NCI-H2227 treated with DMSO at 0.1 percent for 48 hours (cell line): ENCODE data around the gene PTPRM.

Source experiments
- DNase-seq: peaks from one replicate; lab custom pipeline; 2025; lab: John Stamatoyannopoulos, UW

The PTPRM gene

GRCh38 chr18:7755753-7756475 is 188.8 kb downstream of the PTPRM start:
- no peak for DNase-seq

GRCh38 chr18:7757175-7757574 is 190.1 kb downstream of the PTPRM start:
- DNase-seq = no peak

- DNase-seq = no peak
Observed at GRCh38 chr18:7758764-7759163, 191.6 kb downstream of the PTPRM start.

- no peak for DNase-seq
Observed at GRCh38 chr18:7760967-7761948, 194.1 kb downstream of the PTPRM start.

- DNase-seq = no peak
Observed at GRCh38 chr18:7764405-7764804, 197.3 kb downstream of the PTPRM start.

GRCh38 chr18:7766346-7766745 is 199.2 kb downstream of the PTPRM start:
- no peak for DNase-seq

- DNase-seq = no peak
Observed at GRCh38 chr18:7766817-7767216, 199.7 kb downstream of the PTPRM start.

GRCh38 chr18:7770908-7771307 is 203.8 kb downstream of the PTPRM start:
- no peak for DNase-seq

- DNase-seq = no peak
Observed at GRCh38 chr18:7772510-7772888, 205.4 kb downstream of the PTPRM start.

GRCh38 chr18:7772951-7773350 is 205.8 kb downstream of the PTPRM start:
- no peak for DNase-seq

- DNase-seq = no peak
Observed at GRCh38 chr18:7775128-7775527, 208.0 kb downstream of the PTPRM start.

- DNase-seq = no peak
Observed at GRCh38 chr18:7775843-7776242, 208.7 kb downstream of the PTPRM start.

- DNase-seq = no peak
Observed at GRCh38 chr18:7778181-7778580, 211.1 kb downstream of the PTPRM start.

- DNase-seq = no peak
Observed at GRCh38 chr18:7779211-7779610, 212.1 kb downstream of the PTPRM start.

GRCh38 chr18:7784171-7784570 is 217.1 kb downstream of the PTPRM start:
- no peak for DNase-seq

- no peak for DNase-seq
Observed at GRCh38 chr18:7786569-7786968, 219.5 kb downstream of the PTPRM start.

GRCh38 chr18:7787339-7787738 is 220.2 kb downstream of the PTPRM start:
- DNase-seq = no peak

- no peak for DNase-seq
Observed at GRCh38 chr18:7789856-7790552, 222.9 kb downstream of the PTPRM start.

GRCh38 chr18:7793100-7793499 is 226.0 kb downstream of the PTPRM start:
- DNase-seq = no peak

- no peak for DNase-seq
Observed at GRCh38 chr18:7803956-7804469, 236.9 kb downstream of the PTPRM start.

- no peak for DNase-seq
Observed at GRCh38 chr18:7805096-7805495, 238.0 kb downstream of the PTPRM start.

GRCh38 chr18:7805880-7806279 is 238.8 kb downstream of the PTPRM start:
- no peak for DNase-seq
